Measurements from ENCODE around the gene KRTAP4-12.
"Not testable (repeated sequence)": the region's sequence is repeated elsewhere in the genome, so short reads cannot be mapped to it uniquely, and the experiment has no call there.

The KRTAP4-12 gene

DNA sequence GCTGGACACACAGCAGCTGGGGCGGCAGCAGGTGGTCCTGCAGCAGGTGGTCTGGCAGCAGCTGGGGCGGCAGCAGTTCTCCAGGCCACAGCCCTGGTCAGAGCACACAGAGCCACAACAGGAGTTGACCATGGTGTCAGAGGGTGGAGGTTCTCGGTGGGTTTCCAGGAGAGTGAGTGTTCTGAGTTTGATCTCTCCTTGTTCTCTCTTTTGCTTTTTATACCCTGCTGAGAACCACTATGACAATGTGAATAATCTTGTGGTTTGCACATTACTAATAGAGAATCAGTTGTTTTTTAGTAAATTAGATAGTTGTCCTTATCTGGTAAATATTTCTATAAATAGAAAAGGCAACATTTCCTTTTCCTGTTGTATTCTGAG, at the start of gene KRTAP4-12:
Gene KRTAP4-12 (minus strand): TSS at position 192 of the 381 bp plus-strand sequence. CDS start 60 bp downstream, at position 132.
- DNase-seq: not testable (repeated sequence)

DNA sequence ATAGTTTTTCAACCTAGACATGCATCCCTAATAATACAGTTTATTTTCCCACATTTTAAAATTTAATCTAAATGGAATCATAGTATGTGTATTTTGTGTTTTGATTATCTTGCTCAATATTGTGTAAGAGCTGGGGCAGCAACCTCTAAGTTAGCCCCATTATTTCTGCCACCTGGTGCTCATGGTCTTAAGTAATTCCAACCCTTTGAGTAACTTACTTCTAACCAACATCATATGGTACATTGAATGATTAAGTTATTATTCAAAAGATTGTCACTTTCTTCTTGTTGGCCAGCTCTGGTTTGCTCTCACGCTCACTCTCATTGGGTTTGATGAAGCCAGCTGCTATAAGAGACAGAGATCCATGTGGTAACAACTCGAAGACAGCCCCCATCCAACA, 47.9 kb upstream of the KRTAP4-12 start:
- no peak for DNase-seq

DNA sequence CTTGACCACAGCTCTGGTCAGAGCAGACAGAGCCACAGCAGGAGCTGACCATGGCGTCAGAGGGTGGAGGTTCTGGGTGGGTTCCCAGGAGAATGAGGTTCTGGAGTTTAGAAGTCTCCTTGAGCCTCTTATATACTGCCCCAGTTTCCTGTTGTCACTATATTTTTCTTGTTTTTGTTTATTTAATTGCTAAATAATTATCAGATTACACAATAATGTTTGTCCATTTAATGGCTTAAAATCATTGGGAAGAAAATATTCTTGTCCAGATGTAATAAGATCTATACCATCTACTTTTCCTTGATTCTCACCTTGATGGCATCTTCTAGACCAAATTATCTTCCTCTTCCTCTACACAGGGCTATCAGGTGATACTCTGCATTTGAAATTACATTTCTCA, 44.1 kb upstream of the KRTAP4-12 start, which contains the start of gene KRTAP4-3:
Gene KRTAP4-3 (minus strand): TSS at position 101 of the 400 bp plus-strand sequence. CDS start 49 bp downstream, at position 52.
- DNase-seq: no peak

DNA sequence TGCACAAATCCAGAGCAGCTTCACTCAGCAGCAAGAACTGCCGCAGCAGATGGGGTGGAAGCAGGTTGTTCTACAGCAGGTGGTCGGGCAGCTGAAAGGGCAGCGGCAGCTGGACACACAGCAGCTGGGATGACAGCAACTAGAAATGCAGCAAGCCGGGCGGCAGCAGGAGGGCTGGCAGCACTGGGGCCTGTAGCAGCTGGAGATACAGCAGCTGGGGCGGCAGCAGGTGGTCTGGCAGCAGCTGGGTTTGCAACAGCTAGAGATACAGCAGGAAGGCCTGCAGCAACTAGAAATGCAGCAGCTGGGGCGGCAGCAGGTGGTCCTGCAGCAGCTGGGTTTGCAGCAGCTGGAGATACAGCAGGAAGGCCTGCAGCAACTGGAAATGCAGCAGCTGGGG, 43.6 kb upstream of the KRTAP4-12 start:
- DNase-seq: no peak

DNA sequence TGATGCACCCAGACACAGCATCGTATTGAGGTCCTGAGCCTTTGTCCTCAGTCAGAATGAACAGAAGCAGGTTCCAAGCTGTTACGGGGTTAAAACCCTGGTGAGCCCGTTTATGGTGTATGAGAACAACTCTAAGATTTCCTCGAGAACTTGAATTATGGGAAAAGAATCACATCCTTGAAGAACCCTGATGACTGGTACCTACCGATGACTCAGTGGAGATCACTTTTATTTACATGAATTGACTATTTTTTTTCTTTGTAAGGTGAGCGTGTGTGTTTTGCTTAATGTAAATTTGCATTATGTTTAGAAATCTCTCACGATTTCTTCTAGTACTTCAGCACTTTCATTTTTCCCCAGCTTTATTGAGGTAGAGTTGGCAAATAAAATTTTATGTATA, 39.8 kb upstream of the KRTAP4-12 start:
- no peak for DNase-seq

DNA sequence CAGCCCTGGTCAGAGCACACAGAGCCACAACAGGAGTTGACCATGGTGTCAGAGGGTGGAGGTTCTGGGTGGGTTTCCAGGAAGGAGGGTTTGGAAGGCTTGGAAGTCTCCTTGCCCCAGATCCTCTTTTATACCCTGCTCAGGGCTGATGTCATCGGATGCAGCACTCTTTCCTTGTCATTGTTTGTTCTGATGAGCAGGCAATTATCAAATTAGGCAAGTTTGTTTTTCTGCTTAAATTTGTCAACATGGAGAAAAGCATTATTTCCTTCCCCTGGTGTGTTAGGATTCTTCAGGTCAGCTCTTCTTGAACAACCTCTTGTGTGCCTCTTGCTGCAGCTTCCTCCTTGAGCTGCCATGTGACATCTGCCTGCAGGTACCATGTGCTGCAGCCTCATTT, 36.7 kb upstream of the KRTAP4-12 start, which contains the start of gene KRTAP4-4:
Gene KRTAP4-4 (minus strand): TSS at position 101 of the 400 bp plus-strand sequence. CDS start 57 bp downstream, at position 44.
- DNase-seq: no peak

DNA sequence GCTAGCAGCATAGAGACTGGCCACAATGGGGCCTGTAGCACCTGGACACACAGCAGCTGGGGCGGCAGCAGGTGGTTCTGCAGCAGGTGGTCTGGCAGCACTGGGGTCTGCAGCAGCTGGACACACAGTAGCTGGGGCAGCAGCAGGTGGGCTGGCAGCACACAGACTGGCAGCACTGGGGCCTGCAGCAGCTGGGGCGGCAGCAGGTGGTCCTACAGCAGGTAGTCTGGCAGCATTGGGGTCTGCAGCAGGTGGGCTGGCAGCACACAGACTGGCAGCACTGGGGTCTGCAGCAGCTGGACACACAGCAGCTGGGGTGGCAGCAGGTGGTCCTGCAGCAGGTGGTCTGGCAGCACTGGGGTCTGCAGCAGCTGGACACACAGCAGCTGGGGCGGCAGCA, 36.2 kb upstream of the KRTAP4-12 start:
- not testable (repeated sequence) for DNase-seq

DNA sequence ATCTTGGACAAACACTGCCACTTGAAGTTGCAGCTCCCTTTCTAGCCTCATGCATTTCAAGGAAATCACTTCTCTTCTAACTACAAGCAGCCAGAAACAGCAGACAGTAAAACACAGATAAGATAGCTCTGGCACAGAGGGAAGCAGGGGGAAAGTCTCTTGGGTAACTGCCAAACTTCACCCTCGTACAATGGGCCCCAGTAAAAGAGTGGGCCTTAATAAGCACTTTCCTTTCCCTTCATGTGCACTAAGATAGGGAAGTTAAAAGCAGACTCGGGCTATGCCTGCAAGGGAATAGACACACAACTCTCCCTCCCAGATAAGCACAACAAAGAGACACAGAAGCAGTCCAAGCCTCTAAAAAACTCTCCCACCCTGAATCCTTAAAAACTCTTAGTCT, 29.9 kb upstream of the KRTAP4-12 start:
- no peak for DNase-seq

DNA sequence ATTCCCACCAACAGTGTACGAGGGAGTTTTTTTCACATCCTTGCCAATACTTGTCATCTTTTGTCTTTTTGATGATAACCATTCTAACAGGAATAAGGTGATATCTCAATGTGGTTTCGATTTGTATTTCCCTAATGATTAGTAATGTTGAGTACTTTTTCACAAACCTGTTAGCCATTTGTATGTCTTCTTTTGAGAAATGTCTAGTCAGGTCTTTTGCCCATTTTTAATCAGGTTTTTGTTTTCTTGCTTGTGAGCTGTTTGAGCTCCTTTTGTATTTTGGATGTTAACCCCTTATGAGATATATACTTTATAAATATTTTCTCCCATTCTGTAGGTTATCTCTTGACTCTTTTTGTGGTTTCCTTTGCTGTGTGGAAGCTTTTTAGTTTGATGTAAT, 27.5 kb upstream of the KRTAP4-12 start:
- DNase-seq: no peak

DNA sequence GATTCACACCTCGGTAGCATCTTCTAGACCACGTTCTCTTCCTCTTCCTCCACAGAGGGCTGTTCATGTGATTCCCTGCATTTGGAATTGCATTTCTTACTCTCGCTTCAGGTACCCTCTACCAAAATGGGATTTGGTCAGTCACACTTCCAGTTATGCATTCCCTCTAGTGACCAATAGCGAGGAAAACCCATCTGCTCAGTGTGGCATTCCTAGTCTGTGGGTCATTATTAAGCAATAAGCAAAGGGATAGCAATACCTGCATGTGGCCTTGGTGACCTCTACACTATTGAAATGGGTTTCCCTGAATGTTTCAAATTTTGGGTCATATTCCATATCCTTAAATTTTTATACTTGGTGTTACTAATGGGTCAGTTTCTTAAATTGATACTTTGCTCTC, 26.0 kb upstream of the KRTAP4-12 start:
- no peak for DNase-seq

DNA sequence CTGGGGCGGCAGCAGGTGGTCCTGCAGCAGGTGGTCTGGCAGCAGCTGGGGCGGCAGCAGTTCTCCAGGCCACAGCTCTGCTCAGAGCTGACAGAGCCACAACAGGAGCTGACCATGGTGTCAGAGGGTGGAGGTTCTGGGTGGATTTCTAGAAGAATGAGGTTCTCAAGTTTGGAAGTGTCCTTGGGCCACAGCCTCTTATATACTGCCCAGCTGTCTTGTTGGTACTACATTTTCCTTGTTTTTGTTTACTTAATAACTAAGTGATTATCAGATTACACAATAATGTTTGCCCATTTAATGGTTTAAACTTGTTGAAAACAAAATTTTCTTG, 25.6 kb upstream of the KRTAP4-12 start, which contains the start of gene KRTAP4-5:
Gene KRTAP4-5 (minus strand): TSS at position 174 of the 334 bp plus-strand sequence. CDS start 58 bp downstream, at position 116.
- DNase-seq: no peak

DNA sequence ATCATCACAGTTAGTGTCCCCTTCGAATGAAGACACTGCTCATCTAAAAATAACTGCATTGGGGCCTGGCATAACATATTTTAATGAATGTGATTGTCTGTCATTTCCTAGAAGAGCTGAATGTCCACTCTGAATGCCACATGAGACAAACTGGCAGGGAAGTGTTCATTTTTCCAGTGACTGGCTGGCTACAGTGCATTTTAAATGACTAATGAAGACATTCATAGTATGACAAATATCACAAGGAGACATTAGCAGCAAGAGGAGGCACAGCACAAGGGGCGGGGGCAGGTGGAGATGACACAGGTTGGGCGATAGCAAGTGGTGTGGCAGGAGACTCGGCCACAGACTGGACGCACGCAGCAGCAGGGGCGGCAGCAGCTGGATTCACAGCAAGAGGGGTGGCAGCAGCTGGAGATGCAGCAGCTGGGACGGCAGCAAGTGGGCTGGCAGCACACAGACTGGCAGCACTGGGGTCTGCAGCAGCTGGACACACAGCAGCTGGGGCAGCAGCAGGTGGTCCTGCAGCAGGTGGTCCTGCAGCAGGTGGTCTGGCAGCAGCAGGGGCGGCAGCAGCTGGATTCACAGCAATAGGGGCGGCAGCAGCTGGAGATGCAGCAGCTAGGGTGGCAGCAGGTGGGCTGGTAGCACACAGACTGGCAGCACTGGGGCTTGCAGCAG, 25.1 kb upstream of the KRTAP4-12 start:
- not testable (repeated sequence) for DNase-seq

DNA sequence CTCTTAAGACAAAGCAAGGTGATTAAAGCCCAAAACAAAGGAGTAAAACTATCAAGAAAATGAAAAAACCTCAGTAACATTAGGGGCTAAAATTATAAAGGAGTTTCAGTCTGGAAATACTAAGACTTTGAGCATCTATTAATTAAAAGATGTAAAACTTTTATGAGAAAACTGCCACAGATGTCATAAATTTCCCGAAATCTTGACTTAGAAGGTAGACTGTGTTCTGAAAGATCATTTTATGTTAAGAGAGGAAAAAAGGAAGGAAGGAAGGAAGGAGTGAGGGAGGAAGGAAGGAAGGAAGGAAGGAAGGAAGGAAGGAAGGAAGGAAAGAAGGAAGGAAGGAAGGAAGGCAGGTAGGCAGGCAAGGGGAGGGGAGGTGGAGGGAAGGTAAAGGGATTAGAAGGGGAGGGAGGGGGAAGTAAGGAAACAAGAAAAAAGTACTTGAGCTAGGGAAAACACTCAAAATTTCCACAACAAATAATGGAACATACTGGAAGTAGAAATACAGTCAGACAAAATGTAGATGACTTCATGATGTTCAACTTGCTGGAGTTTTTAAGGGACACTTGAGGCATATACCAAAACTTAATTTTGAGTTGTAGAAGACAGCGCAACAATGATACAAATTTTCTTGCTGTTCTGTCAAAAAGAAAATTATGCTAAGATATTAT, 23.7 kb upstream of the KRTAP4-12 start:
- no peak for DNase-seq

DNA sequence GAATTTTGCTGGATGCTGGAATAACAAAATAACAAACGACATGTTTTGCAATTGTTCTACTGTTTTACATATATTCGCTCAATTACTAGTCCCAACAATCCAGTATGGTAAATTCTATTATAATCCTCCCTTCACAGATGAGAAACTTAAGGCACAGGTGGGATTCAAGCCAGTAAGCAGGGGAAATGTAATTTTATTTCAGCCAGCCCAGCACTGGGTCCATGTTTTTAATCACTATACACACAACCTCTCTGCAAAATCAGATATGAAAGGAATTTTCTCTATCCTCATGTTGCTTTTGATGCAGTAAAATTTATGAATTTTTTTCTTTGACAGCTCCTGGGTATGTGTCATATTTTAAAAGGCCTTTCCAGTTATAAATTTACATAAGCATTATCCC, 21.3 kb upstream of the KRTAP4-12 start:
- no peak for DNase-seq

DNA sequence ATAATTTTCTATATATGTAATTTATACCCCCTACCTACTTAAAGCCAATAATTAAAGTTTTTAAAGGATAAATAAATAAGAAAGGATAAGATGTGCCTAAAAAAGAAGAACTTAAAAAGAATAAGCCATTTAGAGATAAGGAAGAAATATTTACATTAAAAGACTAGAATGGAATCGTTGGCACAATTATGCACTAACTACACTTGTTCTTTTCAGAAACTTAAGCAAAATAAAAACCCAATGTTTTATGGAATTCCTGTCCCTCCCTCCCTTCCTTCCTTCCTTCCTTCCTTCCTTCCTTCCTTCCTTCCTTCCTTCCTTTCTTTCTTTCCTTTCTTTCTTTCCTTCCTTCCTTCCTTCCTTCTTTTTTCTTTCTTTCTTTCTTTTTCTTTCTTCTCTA, 20.9 kb upstream of the KRTAP4-12 start:
- no peak for DNase-seq

DNA sequence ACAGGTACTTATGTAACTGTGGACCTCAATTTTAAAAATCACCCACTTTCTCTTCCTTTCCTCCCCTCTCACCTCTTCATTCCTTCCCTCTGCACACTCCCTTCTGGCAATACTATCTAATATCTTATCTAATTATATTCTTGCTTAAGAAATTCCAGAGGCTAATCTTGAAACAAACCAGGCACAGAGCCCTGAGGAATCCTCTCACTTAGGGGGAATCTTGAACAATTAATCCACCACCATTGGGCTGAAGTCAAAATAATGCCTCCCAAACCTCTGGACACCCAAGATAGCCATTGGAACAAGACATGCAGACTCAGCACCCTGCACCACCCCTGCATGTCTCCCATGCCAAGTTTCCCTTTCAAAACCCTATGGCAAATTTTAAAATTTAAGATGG, 17.4 kb upstream of the KRTAP4-12 start:
- no peak for DNase-seq

DNA sequence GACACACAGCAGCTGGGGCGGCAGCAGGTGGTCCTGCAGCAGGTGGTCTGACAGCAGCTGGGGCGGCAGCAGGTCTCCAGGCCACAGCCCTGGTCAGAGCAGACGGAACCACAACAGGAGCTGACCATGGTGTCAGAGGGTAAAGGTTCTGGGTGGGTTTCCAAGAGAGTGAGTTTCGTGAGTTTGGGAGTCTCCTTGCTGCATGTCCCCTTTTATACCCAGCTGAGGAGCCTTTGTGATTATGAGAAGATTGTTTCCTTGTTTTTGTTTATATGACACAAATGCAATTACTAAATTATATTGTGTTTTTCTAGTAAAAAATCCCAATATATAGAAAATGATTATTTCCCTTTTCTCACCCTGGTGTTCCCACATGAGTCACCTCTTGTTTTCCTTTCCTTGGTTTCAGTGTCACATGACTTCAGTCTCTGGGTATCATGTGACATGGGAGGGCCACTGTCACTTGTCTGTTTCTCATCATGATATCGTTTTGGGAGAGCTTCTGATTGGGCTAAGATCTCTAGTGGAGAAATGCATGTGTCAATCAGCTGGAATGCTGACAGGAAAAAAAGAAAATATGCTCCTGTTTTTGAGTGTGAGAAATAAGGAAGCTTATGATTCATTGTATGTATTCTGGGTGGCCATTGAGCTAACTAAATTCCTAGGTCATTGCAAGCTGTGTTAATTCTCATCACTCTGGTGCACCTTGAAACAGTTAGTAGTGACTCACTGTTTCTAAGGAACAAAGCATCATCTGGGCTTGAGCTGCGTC, 16.6 kb upstream of the KRTAP4-12 start, which contains the start of gene KRTAP4-6:
Gene KRTAP4-6 (minus strand): TSS at position 185 of the 772 bp plus-strand sequence. CDS start 57 bp downstream, at position 128.
- DNase-seq: no peak

DNA sequence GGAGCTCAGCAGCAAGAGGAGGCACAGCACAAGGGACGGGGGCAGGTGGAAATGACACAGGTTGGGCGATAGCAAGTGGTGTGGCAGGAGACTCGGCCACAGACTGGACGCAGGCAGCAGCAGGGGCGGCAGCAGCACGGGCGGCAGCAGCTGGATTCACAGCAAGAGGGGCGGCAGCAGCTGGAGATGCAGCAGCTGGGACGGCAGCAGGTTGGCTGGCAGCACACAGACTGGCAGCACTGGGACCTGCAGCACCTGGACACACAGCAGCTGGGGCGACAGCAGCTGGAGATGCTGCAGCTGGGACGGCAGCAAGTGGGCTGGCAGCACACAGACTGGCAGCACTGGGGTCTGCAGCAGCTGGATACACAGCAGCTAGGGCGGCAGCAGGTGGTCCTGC, 15.9 kb upstream of the KRTAP4-12 start:
- not testable (repeated sequence) for DNase-seq

DNA sequence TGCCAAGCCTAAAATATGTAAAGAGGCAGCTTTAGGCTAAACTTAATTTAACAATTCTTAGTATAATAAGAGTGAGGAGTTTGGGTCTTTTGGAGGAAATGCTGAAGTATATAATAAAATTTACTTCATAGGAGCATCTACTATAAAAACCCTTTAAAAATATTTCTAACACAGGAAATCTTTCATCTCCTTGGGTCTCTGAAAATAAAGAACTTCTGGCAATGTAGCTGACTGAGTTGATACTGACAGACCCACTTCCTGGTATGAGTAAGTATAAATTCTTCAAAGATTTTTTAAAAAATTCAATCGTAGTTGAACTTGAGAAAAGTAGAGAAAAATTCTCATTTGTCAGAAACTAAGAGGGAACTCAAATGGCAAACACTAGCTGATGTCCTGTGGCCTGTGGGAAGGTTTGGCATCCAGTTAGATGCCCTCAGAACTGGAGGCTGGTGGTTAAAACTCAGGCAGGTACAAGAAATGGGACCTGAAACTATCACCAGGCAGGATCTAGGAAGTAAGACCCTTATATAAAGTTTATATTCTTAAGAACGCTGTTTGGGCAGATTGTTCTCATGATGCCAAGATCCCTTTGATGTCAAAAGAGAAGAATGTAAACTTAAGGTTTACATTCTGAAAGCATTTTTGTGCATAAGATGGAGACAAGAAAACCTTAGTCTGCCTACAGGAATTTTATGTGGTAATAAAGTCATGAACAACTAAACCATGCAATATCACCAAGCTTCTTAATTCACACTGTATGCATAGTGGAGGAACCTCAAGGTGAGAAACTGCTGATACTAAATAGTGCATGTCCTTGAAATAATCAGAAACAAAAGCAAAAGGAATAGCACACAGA, 10.1 kb upstream of the KRTAP4-12 start:
- DNase-seq: no peak

DNA sequence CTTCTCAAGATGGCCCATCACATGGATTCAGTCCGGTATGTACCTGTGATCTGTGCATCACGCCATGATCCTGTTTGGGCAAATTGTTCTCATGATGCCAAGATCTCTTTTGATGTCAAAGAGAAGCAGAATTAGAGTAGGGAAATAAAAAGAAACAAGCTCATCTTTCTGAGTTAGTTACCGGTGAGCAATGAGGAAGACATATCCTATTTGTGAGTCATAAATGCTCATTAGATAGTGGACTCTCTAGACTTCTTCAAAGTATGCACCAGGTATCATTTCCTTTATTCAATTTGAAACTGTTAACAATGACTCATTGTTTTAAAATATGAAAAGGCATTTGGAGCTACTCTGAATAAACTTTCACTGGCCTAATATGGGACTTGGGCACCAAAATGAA, 8.0 kb upstream of the KRTAP4-12 start:
- no peak for DNase-seq

DNA sequence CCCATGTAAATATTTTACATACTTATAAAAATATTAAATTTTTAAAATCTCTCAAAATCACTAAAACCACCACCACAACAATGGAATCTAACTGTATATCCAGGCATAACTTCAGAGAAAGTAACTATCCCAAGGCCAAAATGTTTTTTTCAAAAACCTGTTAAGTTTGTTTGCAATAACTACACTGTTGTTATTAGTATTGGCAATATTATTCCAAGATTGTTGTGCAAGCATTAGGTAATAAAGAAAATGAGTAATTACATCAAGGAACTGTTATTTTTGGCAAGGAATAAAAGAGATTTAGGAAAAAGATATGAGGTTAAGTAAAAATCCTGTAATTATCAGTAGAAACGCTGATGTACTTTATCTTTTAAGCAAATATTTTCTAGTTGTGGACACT, 3.4 kb upstream of the KRTAP4-12 start:
- no peak for DNase-seq

DNA sequence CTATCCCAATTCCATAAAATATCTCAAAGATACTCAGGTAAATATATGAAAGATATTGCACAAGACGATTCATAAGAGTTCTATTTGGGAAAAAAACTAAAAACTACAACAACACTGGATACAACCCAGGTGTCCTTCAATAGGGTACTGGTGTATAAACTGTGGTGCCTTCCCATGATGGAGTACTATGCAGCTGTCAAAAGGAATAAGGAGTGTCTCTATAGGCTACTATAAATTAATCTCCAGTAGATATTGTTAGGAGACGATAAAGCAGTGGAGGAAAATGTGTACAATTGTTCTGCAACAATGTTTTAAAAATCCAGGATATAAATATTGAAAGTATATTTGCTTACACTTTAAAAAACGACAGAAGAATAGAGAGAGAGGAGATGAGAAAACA, 2.4 kb upstream of the KRTAP4-12 start:
- DNase-seq: no peak

DNA sequence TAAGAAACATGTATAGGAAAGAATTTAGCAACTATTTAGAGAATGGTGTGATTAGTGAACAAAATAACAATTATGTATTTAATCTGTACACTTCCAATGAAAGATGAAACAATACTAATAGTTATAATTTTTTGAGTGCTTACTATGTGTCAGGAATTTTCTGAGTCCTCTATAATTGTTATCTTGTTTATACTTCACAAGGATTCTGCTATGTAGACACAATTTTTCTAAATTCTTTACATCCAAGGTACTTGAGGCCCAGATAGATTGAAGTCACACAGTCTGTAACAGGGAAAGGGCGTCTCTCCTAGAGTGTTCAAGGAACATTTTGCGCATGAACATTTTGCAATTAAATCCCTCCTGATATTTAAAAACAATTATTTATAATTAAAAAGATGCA, 1.1 kb upstream of the KRTAP4-12 start:
- DNase-seq: no peak

All from NCI-H446 (cell line).